Stimulated activated CD8-positive, alpha-beta memory T cell treated with anti-CD3 and anti-CD28 coated beads, Interleukin-12 subunit alpha, Interleukin-12 subunit beta, amount 100 ng/mL, for 1 hour (primary cell): Measurements from ENCODE around the gene NUDCD3.

Experiments used
- DNase-seq: peaks from one replicate; pipeline ENCODE4 v3.0.0-alpha.2; 2020; ENCODE audit warnings: low read depth

NUDCD3 gene

GRCh38 chr7:44382459-44383265 lies 107.8 kb downstream of the NUDCD3 start:
- DNase-seq, result no peak

- no peak for DNase-seq
Observed at GRCh38 chr7:44381494-44382220, 108.8 kb downstream of the NUDCD3 start.

GRCh38 chr7:44380831-44381493 lies 109.5 kb downstream of the NUDCD3 start:
- no peak for DNase-seq

- DNase-seq, result no peak
Observed at GRCh38 chr7:44380189-44380830, 110.1 kb downstream of the NUDCD3 start.

GRCh38 chr7:44379366-44380188 lies 110.9 kb downstream of the NUDCD3 start:
- no peak for DNase-seq

- no peak for DNase-seq
Observed at GRCh38 chr7:44378744-44379143, 111.7 kb downstream of the NUDCD3 start.

GRCh38 chr7:44377681-44378421 lies 112.6 kb downstream of the NUDCD3 start:
- no peak for DNase-seq

- no peak for DNase-seq
Observed at GRCh38 chr7:44377134-44377463, 113.4 kb downstream of the NUDCD3 start.

GRCh38 chr7:44376429-44377133 lies 113.9 kb downstream of the NUDCD3 start:
- DNase-seq, result no peak

- no peak for DNase-seq
Observed at GRCh38 chr7:44375926-44376342, 114.5 kb downstream of the NUDCD3 start.

- no peak for DNase-seq
Observed at GRCh38 chr7:44375236-44375699, 115.2 kb downstream of the NUDCD3 start.

GRCh38 chr7:44374007-44374763 lies 116.3 kb downstream of the NUDCD3 start:
- DNase-seq, result no peak

GRCh38 chr7:44373418-44373740 lies 117.1 kb downstream of the NUDCD3 start:
- DNase-seq, result no peak

- DNase-seq, result no peak
Observed at GRCh38 chr7:44372560-44373417, 117.7 kb downstream of the NUDCD3 start.

- no peak for DNase-seq
Observed at GRCh38 chr7:44368885-44369284, 121.6 kb downstream of the NUDCD3 start.

- DNase-seq, result no peak
Observed at GRCh38 chr7:44368455-44368854, 122.0 kb downstream of the NUDCD3 start.

GRCh38 chr7:44367475-44368043 lies 122.9 kb downstream of the NUDCD3 start:
- DNase-seq, result no peak

- no peak for DNase-seq
Observed at GRCh38 chr7:44366986-44367385, 123.5 kb downstream of the NUDCD3 start.
